Measurements from ENCODE around the gene ASIC1.
"Not testable (repeated sequence)": the region's sequence is repeated elsewhere in the genome, so short reads cannot be mapped to it uniquely, and the experiment has no call there.

ASIC1 gene

GRCh38 chr12:50057000-50057841 is at the start of gene ASIC1:
TSS of gene ASIC1 (plus strand) at chr12:50057596. CDS start at chr12:50058767, 1,171 bp downstream.
- DNase-seq (ENCODE audit: low read depth): peak; percentile 32

- no peak for DNase-seq (ENCODE audit: low read depth)
Observed at GRCh38 chr12:50013361-50014147, 43.8 kb upstream of the ASIC1 start.

- DNase-seq (ENCODE audit: low read depth): no peak
Observed at GRCh38 chr12:50014342-50014741, 43.1 kb upstream of the ASIC1 start.

GRCh38 chr12:50016501-50017475 is 40.6 kb upstream of the ASIC1 start:
- DNase-seq (ENCODE audit: low read depth): no peak

GRCh38 chr12:50017641-50018040 is 39.8 kb upstream of the ASIC1 start:
- no peak for DNase-seq (ENCODE audit: low read depth)

- no peak for DNase-seq (ENCODE audit: low read depth)
Observed at GRCh38 chr12:50018154-50018553, 39.2 kb upstream of the ASIC1 start.

- DNase-seq (ENCODE audit: low read depth): no peak
Observed at GRCh38 chr12:50018968-50019367, 38.4 kb upstream of the ASIC1 start.

GRCh38 chr12:50019524-50019923 is 37.9 kb upstream of the ASIC1 start:
- no peak for DNase-seq (ENCODE audit: low read depth)

- DNase-seq (ENCODE audit: low read depth): no peak
Observed at GRCh38 chr12:50021031-50021430, 36.4 kb upstream of the ASIC1 start.

- DNase-seq (ENCODE audit: low read depth): no peak
Observed at GRCh38 chr12:50022903-50023302, 34.5 kb upstream of the ASIC1 start.

GRCh38 chr12:50024227-50024626 is 33.2 kb upstream of the ASIC1 start:
- DNase-seq (ENCODE audit: low read depth): no peak

GRCh38 chr12:50024805-50025186 is 32.6 kb upstream of the ASIC1 start:
- no peak for DNase-seq (ENCODE audit: low read depth)

- DNase-seq (ENCODE audit: low read depth): peak; percentile 94
Observed at GRCh38 chr12:50025187-50026059, 32.0 kb upstream of the ASIC1 start, which contains the start of gene RACGAP1. TSS of gene RACGAP1 (minus strand) at chr12:50025494. CDS start at chr12:50016715, 8,779 bp downstream.

- no peak for DNase-seq (ENCODE audit: low read depth)
Observed at GRCh38 chr12:50026691-50027090, 30.7 kb upstream of the ASIC1 start.

- DNase-seq (ENCODE audit: low read depth): not testable (repeated sequence)
Observed at GRCh38 chr12:50030449-50030848, 26.9 kb upstream of the ASIC1 start.

- DNase-seq (ENCODE audit: low read depth): no peak
Observed at GRCh38 chr12:50032515-50032853, 24.9 kb upstream of the ASIC1 start.

- DNase-seq (ENCODE audit: low read depth): no peak
Observed at GRCh38 chr12:50032854-50033581, 24.4 kb upstream of the ASIC1 start.

- no peak for DNase-seq (ENCODE audit: low read depth)
Observed at GRCh38 chr12:50038336-50038735, 19.1 kb upstream of the ASIC1 start.

- DNase-seq (ENCODE audit: low read depth): peak; percentile 72
Observed at GRCh38 chr12:50039151-50039835, 18.1 kb upstream of the ASIC1 start.

- DNase-seq (ENCODE audit: low read depth): no peak
Observed at GRCh38 chr12:50040657-50041056, 16.7 kb upstream of the ASIC1 start.

All from stimulated activated CD4-positive, alpha-beta T cell treated with anti-CD3 and anti-CD28 coated beads, Interleukin-2, amount 100 ng/mL, for 4 hours (primary cell).